ENCODE results near the gene KRTAP10-2.

DNA sequence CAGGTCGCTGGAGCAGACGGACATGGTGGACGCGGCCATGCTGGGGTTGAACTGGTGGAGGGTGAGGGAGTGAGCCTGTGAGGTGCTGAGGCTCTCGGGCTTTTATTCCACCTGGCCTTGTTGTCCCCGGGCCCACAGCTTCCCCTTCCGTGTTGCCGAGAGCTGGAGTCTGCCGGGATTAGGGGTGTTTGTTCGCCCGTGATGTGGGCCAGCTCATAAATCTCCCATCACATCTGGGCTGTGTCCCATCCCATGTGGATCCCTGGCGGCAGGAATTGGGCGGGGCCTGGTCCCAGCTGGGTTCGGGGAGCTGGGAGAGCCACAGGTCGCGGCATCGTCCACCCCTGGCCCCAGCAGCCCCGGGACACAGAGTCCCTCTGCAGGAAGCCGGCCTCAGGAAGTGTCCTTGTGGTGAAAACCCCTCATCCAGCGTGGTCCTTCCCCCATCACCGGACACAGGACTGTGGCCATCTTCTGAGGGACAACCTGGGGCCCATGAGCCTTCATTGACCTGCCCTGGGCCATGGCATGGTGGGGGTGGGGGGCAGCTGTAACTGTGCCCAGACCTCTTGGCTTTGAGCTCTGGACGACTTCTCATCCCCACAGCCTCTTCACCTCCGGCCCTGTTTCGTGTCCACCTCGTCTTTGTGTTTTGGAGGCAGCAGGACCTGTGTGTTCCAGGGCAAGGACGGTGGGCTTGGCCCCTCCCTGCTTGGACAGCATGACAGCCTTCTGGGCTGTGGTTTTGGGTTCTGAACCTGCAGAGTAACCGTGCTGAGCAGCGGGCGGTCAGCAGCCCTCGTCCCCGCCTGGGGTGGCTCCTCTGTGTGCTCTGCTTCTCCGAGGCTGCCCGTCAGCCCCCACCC lies 41.4 kb upstream of the KRTAP10-2 start, which contains the start of gene KRTAP10-6:
- TF ChIP-seq POLR2A (IDR thresholded peaks at IDR 0.05; ENCODE audit: low read depth, low read length), result no peak
- TF ChIP-seq POLR2AphosphoS5 (IDR thresholded peaks at IDR 0.05; ENCODE audit: low read depth, low read length), result no peak
